ENCODE results near the gene TMEM237.

TMEM237 gene

GRCh38 chr2:201653221-201653620 is 9.9 kb upstream of the TMEM237 start:
- Histone ChIP-seq H4K20me1 (ENCODE audit: insufficient read depth, low read length) (no peaks in the 10 kb centered on the region), H3K79me2 (ENCODE audit: low read length) (no peaks in the 10 kb centered on the region), H3K27ac (ENCODE audit: low read length) (no peak overlapping the region), H3K4me1 (ENCODE audit: low read length) (peaks cover 13% of the 10 kb centered on the region; the same call in 1 of the 2 replicates), H3K9me3 (ENCODE audit: insufficient read depth, low read length) (no peaks in the 10 kb centered on the region), H3K36me3 (replicated peaks; ENCODE audit: low read depth, low read length) (no peaks in the 10 kb centered on the region), H3K4me2 (ENCODE audit: low read length) (no peak overlapping the region), H3K4me3 (ENCODE audit: low read length) (no peak overlapping the region), H3K27me3 (ENCODE audit: low read depth, low read length) (no peaks in the 10 kb centered on the region), H3K9ac (ENCODE audit: low read length) (no peak overlapping the region), H2AFZ (ENCODE audit: low read depth, low read length) (no peak overlapping the region)
- TF ChIP-seq CTCF (IDR thresholded peaks at IDR 0.05; ENCODE audit: low read depth, low read length) (no peak), EZH2phosphoT487 (IDR thresholded peaks at IDR 0.05; ENCODE audit: low read depth) (no peak)

- Histone ChIP-seq H3K36me3 (replicated peaks; ENCODE audit: low read depth, low read length) (no peaks in the 10 kb centered on the region), H3K79me2 (ENCODE audit: low read length) (no peaks in the 10 kb centered on the region), H3K4me3 (ENCODE audit: low read length) (no peak overlapping the region), H3K4me1 (ENCODE audit: low read length) (peaks cover 13% of the 10 kb centered on the region; the same call in 1 of the 2 replicates), H4K20me1 (ENCODE audit: insufficient read depth, low read length) (no peaks in the 10 kb centered on the region), H3K27ac (ENCODE audit: low read length) (no peak overlapping the region), H3K27me3 (ENCODE audit: low read depth, low read length) (no peaks in the 10 kb centered on the region), H3K9me3 (ENCODE audit: insufficient read depth, low read length) (no peaks in the 10 kb centered on the region), H3K4me2 (ENCODE audit: low read length) (no peak overlapping the region), H3K9ac (ENCODE audit: low read length) (no peak overlapping the region), H2AFZ (ENCODE audit: low read depth, low read length) (no peak overlapping the region)
- TF ChIP-seq CTCF (IDR thresholded peaks at IDR 0.05; ENCODE audit: low read depth, low read length) (no peak), EZH2phosphoT487 (IDR thresholded peaks at IDR 0.05; ENCODE audit: low read depth) (no peak)
Measured at GRCh38 chr2:201649442-201649841, 6.1 kb upstream of the TMEM237 start.

DNA sequence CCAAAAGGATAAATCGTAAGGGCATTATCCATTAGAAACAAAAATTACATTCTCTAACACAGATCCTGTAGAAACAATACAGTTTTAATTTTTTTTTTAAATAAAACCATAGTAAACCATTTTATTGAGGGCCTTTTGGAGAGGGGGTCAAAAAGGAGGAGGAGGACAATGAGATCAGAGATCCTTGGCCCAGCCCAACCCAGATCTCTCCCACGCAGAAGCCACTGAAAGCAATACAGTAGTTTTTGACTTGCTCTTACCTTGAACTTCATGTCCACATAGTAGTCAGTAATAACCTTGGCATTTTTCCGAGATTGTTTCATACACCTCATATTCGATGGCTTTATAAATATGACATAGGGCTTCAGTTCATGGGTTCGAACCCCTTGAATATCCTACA is 4.1 kb upstream of the TMEM237 start:
- H3K27me3 ChIP-seq (ENCODE audit: low read depth, low read length), result no peaks in the 10 kb centered on the region
- no peak for TF ChIP-seq EZH2phosphoT487 (IDR thresholded peaks at IDR 0.05; ENCODE audit: low read depth)
- no peak for TF ChIP-seq CTCF (IDR thresholded peaks at IDR 0.05; ENCODE audit: low read depth, low read length)
- no peaks in the 10 kb centered on the region for H4K20me1 ChIP-seq (ENCODE audit: insufficient read depth, low read length)
- no peaks in the 10 kb centered on the region for H3K79me2 ChIP-seq (ENCODE audit: low read length)
- no peak overlapping the region for H2AFZ ChIP-seq (ENCODE audit: low read depth, low read length)
- H3K4me2 ChIP-seq (ENCODE audit: low read length), result no peak overlapping the region
- no peak overlapping the region for H3K4me3 ChIP-seq (ENCODE audit: low read length)
- H3K9ac ChIP-seq (ENCODE audit: low read length), result no peak overlapping the region
- no peak overlapping the region for H3K27ac ChIP-seq (ENCODE audit: low read length)
- H3K4me1 ChIP-seq (ENCODE audit: low read length), result peaks cover 7% of the 10 kb centered on the region
- H3K36me3 ChIP-seq (replicated peaks; ENCODE audit: low read depth, low read length), result no peaks in the 10 kb centered on the region
- H3K9me3 ChIP-seq (ENCODE audit: insufficient read depth, low read length), result no peaks in the 10 kb centered on the region

GRCh38 chr2:201644001-201644400 is 698 bp upstream of the TMEM237 start:
- Histone ChIP-seq H3K4me2 (ENCODE audit: low read length) (peak overlapping the region; percentile 75), H3K4me3 (ENCODE audit: low read length) (peak overlapping the region; percentile 83), H2AFZ (ENCODE audit: low read depth, low read length) (no peak overlapping the region), H3K27ac (ENCODE audit: low read length) (no peak overlapping the region), H3K36me3 (replicated peaks; ENCODE audit: low read depth, low read length) (no peaks in the 10 kb centered on the region), H3K4me1 (ENCODE audit: low read length) (peaks cover 10% of the 10 kb centered on the region), H4K20me1 (ENCODE audit: insufficient read depth, low read length) (no peaks in the 10 kb centered on the region), H3K27me3 (ENCODE audit: low read depth, low read length) (no peaks in the 10 kb centered on the region), H3K9me3 (ENCODE audit: insufficient read depth, low read length) (no peaks in the 10 kb centered on the region), H3K9ac (ENCODE audit: low read length) (peak overlapping the region; percentile 86), H3K79me2 (ENCODE audit: low read length) (no peaks in the 10 kb centered on the region)
- TF ChIP-seq EZH2phosphoT487 (IDR thresholded peaks at IDR 0.05; ENCODE audit: low read depth), result no peak
- no peak for TF ChIP-seq CTCF (IDR thresholded peaks at IDR 0.05; ENCODE audit: low read depth, low read length)

Measured in OCI-LY3 (cell line).